GM19397 (cell line): ENCODE results near the gene SLC25A48.

Source experiments
- ATAC-seq: cut with Tn5 transposase; IDR thresholded peaks from one replicate; pipeline ENCODE4 v1.9.1; 2021; ENCODE audit warnings: mild to moderate bottlenecking, moderate library complexity; ENCODE audit not compliant: unreplicated experiment

SLC25A48 gene

GRCh38 chr5:135880801-135881200 lies 46.3 kb downstream of the SLC25A48 start:
- ATAC-seq: no peak

GRCh38 chr5:135881244-135881643 lies 46.8 kb downstream of the SLC25A48 start:
- no peak for ATAC-seq

- no peak for ATAC-seq
Measured at GRCh38 chr5:135881819-135882218, 47.4 kb downstream of the SLC25A48 start.

GRCh38 chr5:135883026-135883425 lies 48.6 kb downstream of the SLC25A48 start:
- ATAC-seq: no peak

- ATAC-seq: no peak
Measured at GRCh38 chr5:135883441-135883840, 49.0 kb downstream of the SLC25A48 start.

GRCh38 chr5:135885031-135885430 lies 50.6 kb downstream of the SLC25A48 start:
- ATAC-seq: no peak

- ATAC-seq: no peak
Measured at GRCh38 chr5:135886136-135886535, 51.7 kb downstream of the SLC25A48 start.

- ATAC-seq: peak; percentile 80
Measured at GRCh38 chr5:135887447-135887864, 53.0 kb downstream of the SLC25A48 start.

- no peak for ATAC-seq
Measured at GRCh38 chr5:135887881-135888614, 53.6 kb downstream of the SLC25A48 start.

- ATAC-seq: no peak
Measured at GRCh38 chr5:135890296-135890695, 55.8 kb downstream of the SLC25A48 start.

- peak; percentile 45 for ATAC-seq
Measured at GRCh38 chr5:135890867-135891266, 56.4 kb downstream of the SLC25A48 start.

GRCh38 chr5:135891268-135891667 lies 56.8 kb downstream of the SLC25A48 start:
- no peak for ATAC-seq

- ATAC-seq: no peak
Measured at GRCh38 chr5:135891791-135892190, 57.3 kb downstream of the SLC25A48 start.

GRCh38 chr5:135894276-135894675 lies 59.8 kb downstream of the SLC25A48 start:
- ATAC-seq: no peak

- ATAC-seq: no peak
Measured at GRCh38 chr5:135894789-135895188, 60.3 kb downstream of the SLC25A48 start.

GRCh38 chr5:135895474-135896006 lies 61.1 kb downstream of the SLC25A48 start, which contains the start of gene IL9:
TSS of gene IL9 (minus strand) at chr5:135895841. CDS start at chr5:135895816, 25 bp downstream.
- ATAC-seq: no peak

GRCh38 chr5:135898651-135899050 lies 64.2 kb downstream of the SLC25A48 start:
- ATAC-seq: no peak

- ATAC-seq: no peak
Measured at GRCh38 chr5:135900276-135900675, 65.8 kb downstream of the SLC25A48 start.

- ATAC-seq: no peak
Measured at GRCh38 chr5:135901633-135902032, 67.2 kb downstream of the SLC25A48 start.

GRCh38 chr5:135905144-135905543 lies 70.7 kb downstream of the SLC25A48 start:
- no peak for ATAC-seq

GRCh38 chr5:135913713-135914626 lies 79.5 kb downstream of the SLC25A48 start:
- ATAC-seq: no peak
